ENCODE results near the gene DTNBP1. TPM values are rescaled to one million over a fixed set of nuclear protein-coding genes. Genes with fewer than 3 reads are reported as not detected.

The DTNBP1 gene
- total RNA-seq, 1 experiment from 2014 or later = 13.5 TPM

DNA sequence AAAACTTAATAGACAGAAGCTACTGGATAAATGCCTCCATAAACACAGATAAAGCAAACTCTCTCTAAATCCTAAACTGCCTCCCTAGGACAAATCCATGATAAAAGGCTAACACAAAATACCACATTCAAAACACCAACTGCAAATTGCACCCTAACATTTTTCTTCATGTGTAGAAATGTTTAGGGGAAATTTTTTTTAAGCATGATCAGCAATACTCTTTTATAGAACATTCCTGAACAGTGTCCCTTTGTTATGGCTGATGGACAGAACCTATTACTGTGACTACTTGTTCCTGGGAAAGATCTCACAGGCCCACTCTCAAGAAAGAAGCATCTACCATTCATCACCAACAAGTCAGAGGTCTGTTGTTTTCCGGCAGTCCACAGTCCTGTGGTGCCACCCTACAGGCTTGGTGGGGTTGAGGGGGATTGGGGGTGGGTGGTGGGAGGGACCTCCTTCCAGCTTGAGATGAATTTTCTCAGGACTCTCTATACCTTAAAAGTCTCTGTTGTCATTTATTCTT is 64.5 kb downstream of the DTNBP1 start:
- H3K4me3 Mint-ChIP-seq (ENCODE audit: unreplicated experiment) = no peak overlapping the region
- POLR2A ChIA-PET = no interaction called here
- no TSS peak for BruUV-seq (replicated peaks)
- no peak for DNase-seq (ENCODE audit: unreplicated experiment)
- no peaks in the 10 kb centered on the region for H3K9me3 Mint-ChIP-seq (ENCODE audit: unreplicated experiment)
- CTCF ChIA-PET = no interaction called here
- H3K36me3 Mint-ChIP-seq (ENCODE audit: insufficient read depth, unreplicated experiment) = peaks cover 5% of the 10 kb centered on the region
- H3K4me1 Mint-ChIP-seq (ENCODE audit: insufficient read depth, unreplicated experiment) = peaks cover 10% of the 10 kb centered on the region
- no peaks in the 10 kb centered on the region for H3K27me3 Mint-ChIP-seq (ENCODE audit: insufficient read depth, unreplicated experiment)
- no peak for TF ChIP-seq CTCF (IDR thresholded peaks at IDR 0.05; ENCODE audit: unreplicated experiment)
- intact Hi-C loops (cut with micrococcal nuclease) = no loop called here
- H3K27ac Mint-ChIP-seq (ENCODE audit: low read depth, unreplicated experiment) = no peak overlapping the region

GRCh38 chr6:15596186-15596896 is 66.5 kb downstream of the DTNBP1 start:
- H3K4me1 Mint-ChIP-seq (ENCODE audit: insufficient read depth, unreplicated experiment) = peaks cover 10% of the 10 kb centered on the region
- CTCF ChIA-PET = interaction anchor here (0.5 kb wide), 1 partner anchor 1382 kb away, joined by 3 read pairs; no protein-coding TSS in a partner anchor
- no peak overlapping the region for H3K4me3 Mint-ChIP-seq (ENCODE audit: unreplicated experiment)

GRCh38 chr6:15595461-15596173 is 67.2 kb downstream of the DTNBP1 start:
- BruUV-seq (replicated peaks) = no TSS peak
- Mint-ChIP-seq H3K4me3 (ENCODE audit: unreplicated experiment) (no peak overlapping the region), H3K27me3 (ENCODE audit: insufficient read depth, unreplicated experiment) (no peaks in the 10 kb centered on the region), H3K27ac (ENCODE audit: low read depth, unreplicated experiment) (no peak overlapping the region), H3K9me3 (ENCODE audit: unreplicated experiment) (no peaks in the 10 kb centered on the region), H3K36me3 (ENCODE audit: insufficient read depth, unreplicated experiment) (peaks cover 5% of the 10 kb centered on the region), H3K4me1 (ENCODE audit: insufficient read depth, unreplicated experiment) (peaks cover 10% of the 10 kb centered on the region)
- ChIA-PET POLR2A (no interaction called here), CTCF (interaction anchor here (0.5 kb wide), 1 partner anchor 1381 kb away, joined by 3 read pairs; no protein-coding TSS in a partner anchor)
- DNase-seq (ENCODE audit: unreplicated experiment) = peak; percentile 80
- TF ChIP-seq CTCF (IDR thresholded peaks at IDR 0.05; ENCODE audit: unreplicated experiment) = no peak
- intact Hi-C loops (cut with micrococcal nuclease) = no loop called here

More at GRCh38 chr6:15596186-15596896, 66.5 kb downstream of the DTNBP1 start:
- no peak for TF ChIP-seq CTCF (IDR thresholded peaks at IDR 0.05; ENCODE audit: unreplicated experiment)
- POLR2A ChIA-PET = no interaction called here
- intact Hi-C loops (cut with micrococcal nuclease) = no loop called here
- DNase-seq (ENCODE audit: unreplicated experiment) = no peak
- H3K27me3 Mint-ChIP-seq (ENCODE audit: insufficient read depth, unreplicated experiment) = no peaks in the 10 kb centered on the region
- peaks cover 5% of the 10 kb centered on the region for H3K36me3 Mint-ChIP-seq (ENCODE audit: insufficient read depth, unreplicated experiment)
- no TSS peak for BruUV-seq (replicated peaks)
- peak overlapping the region; percentile 44 for H3K27ac Mint-ChIP-seq (ENCODE audit: low read depth, unreplicated experiment)
- H3K9me3 Mint-ChIP-seq (ENCODE audit: unreplicated experiment) = no peaks in the 10 kb centered on the region

DNA sequence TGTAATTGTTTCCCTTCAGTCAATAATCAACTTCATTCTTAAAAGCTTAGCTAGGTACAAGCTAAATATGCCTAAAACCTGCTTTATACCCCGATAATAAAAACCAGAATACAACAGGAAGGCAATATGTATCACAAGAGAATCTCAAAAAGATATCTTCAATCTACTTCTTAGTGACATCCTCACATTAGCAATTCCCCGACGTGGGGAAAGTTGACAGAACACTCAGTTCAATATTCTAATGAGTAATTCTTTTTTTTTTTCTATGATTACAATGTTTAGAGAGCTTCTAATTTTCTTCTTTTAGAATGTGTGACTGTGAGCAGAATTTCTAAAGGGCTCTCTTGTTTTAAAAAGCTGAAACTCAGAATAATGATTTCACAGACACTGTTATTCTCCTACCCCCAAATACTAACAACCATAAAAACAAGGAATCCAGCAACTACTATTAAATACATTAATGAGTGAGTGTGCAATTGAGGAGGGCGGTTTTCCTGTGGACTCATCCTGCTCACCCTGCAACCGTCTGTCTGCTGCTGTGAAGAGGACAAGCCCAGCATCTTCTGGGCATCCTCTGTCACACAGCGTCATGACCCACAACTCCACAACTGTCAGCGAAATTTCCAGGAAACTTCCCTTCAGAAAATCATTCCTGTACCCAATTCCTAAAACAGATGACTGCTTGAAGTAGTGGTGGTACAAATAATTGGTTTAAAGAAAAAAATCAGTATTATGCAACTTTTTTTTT is 68.1 kb downstream of the DTNBP1 start:
- BruUV-seq (replicated peaks) = no TSS peak
- CTCF ChIA-PET = interaction anchor here (0.7 kb wide), 1 partner anchor 22 kb away, joined by 3 read pairs; no protein-coding TSS in a partner anchor

More for the DNA sequence above, 68.1 kb downstream of the DTNBP1 start:
- intact Hi-C loops (cut with micrococcal nuclease) = no loop called here
- no peak for DNase-seq (ENCODE audit: unreplicated experiment)
- no peak overlapping the region for H3K4me3 Mint-ChIP-seq (ENCODE audit: unreplicated experiment)
- H3K36me3 Mint-ChIP-seq (ENCODE audit: insufficient read depth, unreplicated experiment) = peaks cover 5% of the 10 kb centered on the region
- no peaks in the 10 kb centered on the region for H3K9me3 Mint-ChIP-seq (ENCODE audit: unreplicated experiment)
- POLR2A ChIA-PET = interaction anchor here (0.6 kb wide), 1 partner anchor 40 kb away, joined by 3 read pairs; no protein-coding TSS in a partner anchor
- TF ChIP-seq CTCF (IDR thresholded peaks at IDR 0.05; ENCODE audit: unreplicated experiment) = no peak
- no peak overlapping the region for H3K27ac Mint-ChIP-seq (ENCODE audit: low read depth, unreplicated experiment)
- H3K4me1 Mint-ChIP-seq (ENCODE audit: insufficient read depth, unreplicated experiment) = peaks cover 10% of the 10 kb centered on the region
- no peaks in the 10 kb centered on the region for H3K27me3 Mint-ChIP-seq (ENCODE audit: insufficient read depth, unreplicated experiment)
